ENCODE measurements around the gene CUL4B.
A peak's percentile ranks its signal among the peaks of the same experiment; 100 is the strongest.
"Not testable (repeated sequence)": the region's sequence is repeated elsewhere in the genome, so short reads cannot be mapped to it uniquely, and the experiment has no call there.

Gene CUL4B

GRCh38 chrX:120517936-120518335 lies 42.8 kb downstream of the CUL4B start:
- DNase-seq, result no peak

- no peak for DNase-seq
Measured at GRCh38 chrX:120514236-120514635, 46.5 kb downstream of the CUL4B start.

- DNase-seq, result no peak
Measured at GRCh38 chrX:120512627-120513026, 48.1 kb downstream of the CUL4B start.

- DNase-seq, result no peak
Measured at GRCh38 chrX:120512222-120512621, 48.5 kb downstream of the CUL4B start.

- DNase-seq, result no peak
Measured at GRCh38 chrX:120504569-120504968, 56.2 kb downstream of the CUL4B start.

GRCh38 chrX:120499301-120500072 lies 61.3 kb downstream of the CUL4B start:
- no peak for DNase-seq

- DNase-seq, result not testable (repeated sequence)
Measured at GRCh38 chrX:120490119-120490518, 70.6 kb downstream of the CUL4B start.

- DNase-seq, result no peak
Measured at GRCh38 chrX:120486786-120487185, 74.0 kb downstream of the CUL4B start.

- DNase-seq, result peak; percentile 63
Measured at GRCh38 chrX:120485638-120486520, 74.9 kb downstream of the CUL4B start.

GRCh38 chrX:120485315-120485637 lies 75.5 kb downstream of the CUL4B start:
- no peak for DNase-seq

GRCh38 chrX:120477453-120477852 lies 83.3 kb downstream of the CUL4B start:
- DNase-seq, result no peak

- no peak for DNase-seq
Measured at GRCh38 chrX:120476714-120477113, 84.0 kb downstream of the CUL4B start.

GRCh38 chrX:120475447-120475846 lies 85.3 kb downstream of the CUL4B start:
- not testable (repeated sequence) for DNase-seq
